Neural crest cell (in vitro differentiated cells): ENCODE measurements around the gene SERPING1. TPM values are rescaled to one million over a fixed set of nuclear protein-coding genes. Genes with fewer than 3 reads are reported as not detected.
A peak's percentile ranks its signal among the peaks of the same experiment; 100 is the strongest.

ENCODE experiments used
- DNase-seq: peaks from one replicate; pipeline ENCODE4 v3.0.0; 2021; ENCODE audit warnings: low read depth, mixed read lengths, low spot score
- H3K27ac Mint-ChIP-seq: one replicate; pipeline ENCODE4 v1.8.0; 2021; ENCODE audit warnings: mild to moderate bottlenecking, mixed read lengths; ENCODE audit not compliant: unreplicated experiment
- H3K27me3 Mint-ChIP-seq: 2 replicates; pipeline ENCODE4 v1.8.0; 2021; ENCODE audit warnings: low read depth, mild to moderate bottlenecking, mixed read lengths
- H3K36me3 Mint-ChIP-seq: 2 replicates; pipeline ENCODE4 v1.8.0; 2021; ENCODE audit warnings: low read depth, mild to moderate bottlenecking, mixed read lengths
- H3K4me1 Mint-ChIP-seq: 2 replicates; pipeline ENCODE4 v1.8.0; 2021; ENCODE audit warnings: mixed read lengths
- H3K4me3 Mint-ChIP-seq: one replicate; pipeline ENCODE4 v1.8.0; 2021; ENCODE audit warnings: mild to moderate bottlenecking, mixed read lengths
- H3K9me3 Mint-ChIP-seq: 2 replicates; pipeline ENCODE4 v1.8.0; 2021; ENCODE audit warnings: mixed read lengths
- CTCF ChIP-seq: fragments of 200-600 bp; sonication (generic); conservative IDR thresholded peaks from 2 replicates; pipeline ENCODE4 v1.5.0; 2021; ENCODE audit warnings: antibody characterized with exemption, mild to moderate bottlenecking
- microRNA-seq: library from miRNA; unstranded; fragments of <30 nt; microRNA quantifications from one replicate; pipeline ENCODE4, GENCODE V29; 2020
- total RNA-seq: library from RNA; stranded (reverse); gene quantifications from 2 replicates; pipeline ENCODE4 v1.2.1, GENCODE V29; 2021

Gene SERPING1
- total RNA-seq, 1 donor from 2014 or later: 31.7 TPM

- Mint-ChIP-seq H3K27ac (no peak overlapping the region), H3K9me3 (no peaks in the 10 kb centered on the region), H3K27me3 (peaks cover 4% of the 10 kb centered on the region), H3K4me1 (peaks cover 19% of the 10 kb centered on the region), H3K36me3 (peaks cover 3% of the 10 kb centered on the region), H3K4me3 (no peak overlapping the region)
- no peak for TF ChIP-seq CTCF
- DNase-seq: no peak
Measured at GRCh38 chr11:57663975-57664374, 66.5 kb downstream of the SERPING1 start.

Small RNAs within 50 kb of the gene (microRNA-seq; reads per million reads assigned to microRNA genes)
- 78,916 reads per million, percentile 100 among the genes with 10 or more reads in this experiment for gene MIR130A

Other genes with a start within 250 kb of the SERPING1 start
- gene PRG3, start 216.5 kb upstream of the SERPING1 start, total RNA-seq: not detected in 2 replicates
- gene PRG2, start 207.0 kb upstream of the SERPING1 start, total RNA-seq: 0.23 TPM in 1 of 2 replicates, not detected in the other
- gene SLC43A3, start 170.6 kb upstream of the SERPING1 start, total RNA-seq: 52.9 and 53.7 TPM in 2 replicates
- gene RTN4RL2, start 137.2 kb upstream of the SERPING1 start, total RNA-seq: 2.4 and 3.4 TPM in 2 replicates
- 4.5 and 4.7 TPM in 2 replicates for gene SLC43A1, start 82.0 kb upstream of the SERPING1 start, total RNA-seq
- gene TIMM10, start 66.9 kb upstream of the SERPING1 start, total RNA-seq: 103 and 108 TPM in 2 replicates
- gene SMTNL1, start 60.1 kb upstream of the SERPING1 start, total RNA-seq: not detected in 2 replicates
- 66.0 and 68.7 TPM in 2 replicates for gene UBE2L6, start 30.0 kb upstream of the SERPING1 start, total RNA-seq
- gene YPEL4, start 52.2 kb downstream of the SERPING1 start, total RNA-seq: 0.37 and 0.55 TPM in 2 replicates
- 23.8 and 25.7 TPM in 2 replicates for gene CLP1, start 60.1 kb downstream of the SERPING1 start, total RNA-seq
- 42.7 and 50.1 TPM in 2 replicates for gene ZDHHC5, start 70.4 kb downstream of the SERPING1 start, total RNA-seq
- 24.1 and 24.7 TPM in 2 replicates for gene MED19, start 114.5 kb downstream of the SERPING1 start, total RNA-seq
- gene TMX2, start 114.9 kb downstream of the SERPING1 start, total RNA-seq: 78.3 TPM in 2 replicates
- gene SELENOH, start 143.8 kb downstream of the SERPING1 start, total RNA-seq: 208 and 212 TPM in 2 replicates
- gene BTBD18, start 154.1 kb downstream of the SERPING1 start, total RNA-seq: not detected in 2 replicates
- 144 TPM in 2 replicates for gene CTNND1, start 164.1 kb downstream of the SERPING1 start, total RNA-seq